ENCODE measurements around the gene DSCAML1. TPM values are rescaled to one million over a fixed set of nuclear protein-coding genes. Genes with fewer than 3 reads are reported as not detected.

DSCAML1 gene
- total RNA-seq, 2 experiments from 2014 or later: 0.42 to 1.4 TPM

- Mint-ChIP-seq H3K9me3 (ENCODE audit: low read depth) (no peaks in the 10 kb centered on the region), H3K4me3 (no peak overlapping the region), H3K4me1 (no peaks in the 10 kb centered on the region), H3K27me3 (no peaks in the 10 kb centered on the region), H3K27ac (no peak overlapping the region), H3K36me3 (no peaks in the 10 kb centered on the region)
- CTCF ChIA-PET: no interaction called here
- ATAC-seq (no peak), DNase-seq (no peak)
Observed at GRCh38 chr11:117748771-117749540, 48.1 kb downstream of the DSCAML1 start.

GRCh38 chr11:117747892-117748291 lies 49.1 kb downstream of the DSCAML1 start:
- DNase-seq (no peak), ATAC-seq (no peak)
- no peak overlapping the region for H3K27ac Mint-ChIP-seq
- H3K27me3 Mint-ChIP-seq: peaks cover 2% of the 10 kb centered on the region
- no peaks in the 10 kb centered on the region for H3K36me3 Mint-ChIP-seq
- peaks cover 9% of the 10 kb centered on the region for H3K4me1 Mint-ChIP-seq
- H3K4me3 Mint-ChIP-seq: no peak overlapping the region
- H3K9me3 Mint-ChIP-seq (ENCODE audit: low read depth): no peaks in the 10 kb centered on the region
- CTCF ChIA-PET: interaction anchor here (1.0 kb wide), 1 partner anchor 11 kb away, joined by 3 read pairs; no protein-coding TSS in a partner anchor

GRCh38 chr11:117745346-117745745 lies 51.7 kb downstream of the DSCAML1 start:
- Mint-ChIP-seq H3K9me3 (ENCODE audit: low read depth) (no peaks in the 10 kb centered on the region), H3K27me3 (peaks cover 6% of the 10 kb centered on the region), H3K27ac (no peak overlapping the region), H3K4me1 (peaks cover 11% of the 10 kb centered on the region), H3K4me3 (no peak overlapping the region), H3K36me3 (no peaks in the 10 kb centered on the region)
- ATAC-seq (no peak), DNase-seq (no peak)
- CTCF ChIA-PET: no interaction called here

GRCh38 chr11:117744471-117745150 lies 52.4 kb downstream of the DSCAML1 start:
- CTCF ChIA-PET: interaction anchor here (1.1 kb wide), 1 partner anchor 24 kb away, joined by 3 read pairs; no protein-coding TSS in a partner anchor
- Mint-ChIP-seq H3K4me3 (no peak overlapping the region), H3K36me3 (no peaks in the 10 kb centered on the region), H3K9me3 (ENCODE audit: low read depth) (no peaks in the 10 kb centered on the region), H3K27ac (no peak overlapping the region), H3K4me1 (peaks cover 11% of the 10 kb centered on the region), H3K27me3 (peaks cover 8% of the 10 kb centered on the region)
- DNase-seq (no peak), ATAC-seq (no peak)

- no peak overlapping the region for H3K4me3 Mint-ChIP-seq
- H3K9me3 Mint-ChIP-seq (ENCODE audit: low read depth): no peaks in the 10 kb centered on the region
- CTCF ChIA-PET: interaction anchor here (1.1 kb wide), 1 partner anchor 23 kb away, joined by 3 read pairs; no protein-coding TSS in a partner anchor
- ATAC-seq: no peak
- no peak for DNase-seq
- peaks cover 8% of the 10 kb centered on the region for H3K27me3 Mint-ChIP-seq
- no peak overlapping the region for H3K27ac Mint-ChIP-seq
- H3K4me1 Mint-ChIP-seq: peaks cover 18% of the 10 kb centered on the region
- no peaks in the 10 kb centered on the region for H3K36me3 Mint-ChIP-seq
Observed at GRCh38 chr11:117743121-117743815, 53.7 kb downstream of the DSCAML1 start.

GRCh38 chr11:117738246-117738957 lies 58.6 kb downstream of the DSCAML1 start:
- Mint-ChIP-seq H3K27ac (no peak overlapping the region), H3K4me3 (no peak overlapping the region), H3K9me3 (ENCODE audit: low read depth) (no peaks in the 10 kb centered on the region), H3K4me1 (peaks cover 25% of the 10 kb centered on the region), H3K27me3 (peaks cover 10% of the 10 kb centered on the region), H3K36me3 (no peaks in the 10 kb centered on the region)
- ATAC-seq (no peak), DNase-seq (peak; percentile 48)
- CTCF ChIA-PET: no interaction called here

- no peaks in the 10 kb centered on the region for H3K9me3 Mint-ChIP-seq (ENCODE audit: low read depth)
- H3K27me3 Mint-ChIP-seq: peaks cover 9% of the 10 kb centered on the region
- no peak for ATAC-seq
- H3K27ac Mint-ChIP-seq: no peak overlapping the region
- CTCF ChIA-PET: no interaction called here
- H3K36me3 Mint-ChIP-seq: no peaks in the 10 kb centered on the region
- no peak overlapping the region for H3K4me3 Mint-ChIP-seq
- peaks cover 24% of the 10 kb centered on the region for H3K4me1 Mint-ChIP-seq
- DNase-seq: no peak
Observed at GRCh38 chr11:117735350-117735977, 61.6 kb downstream of the DSCAML1 start.

GRCh38 chr11:117734601-117735024 lies 62.4 kb downstream of the DSCAML1 start:
- H3K27me3 Mint-ChIP-seq: peaks cover 9% of the 10 kb centered on the region
- no peak overlapping the region for H3K4me3 Mint-ChIP-seq
- CTCF ChIA-PET: no interaction called here
- H3K4me1 Mint-ChIP-seq: peaks cover 24% of the 10 kb centered on the region
- H3K27ac Mint-ChIP-seq: no peak overlapping the region
- ATAC-seq (no peak), DNase-seq (no peak)
- no peaks in the 10 kb centered on the region for H3K36me3 Mint-ChIP-seq
- no peaks in the 10 kb centered on the region for H3K9me3 Mint-ChIP-seq (ENCODE audit: low read depth)

- no peaks in the 10 kb centered on the region for H3K36me3 Mint-ChIP-seq
- peak; percentile 56 for DNase-seq
- CTCF ChIA-PET: no interaction called here
- H3K9me3 Mint-ChIP-seq (ENCODE audit: low read depth): no peaks in the 10 kb centered on the region
- no peak overlapping the region for H3K27ac Mint-ChIP-seq
- H3K4me1 Mint-ChIP-seq: peaks cover 17% of the 10 kb centered on the region
- H3K4me3 Mint-ChIP-seq: no peak overlapping the region
- no peak for ATAC-seq
- H3K27me3 Mint-ChIP-seq: peaks cover 11% of the 10 kb centered on the region
Observed at GRCh38 chr11:117733316-117733715, 63.7 kb downstream of the DSCAML1 start.

GRCh38 chr11:117731722-117732290 lies 65.2 kb downstream of the DSCAML1 start:
- Mint-ChIP-seq H3K9me3 (ENCODE audit: low read depth) (no peaks in the 10 kb centered on the region), H3K27ac (no peak overlapping the region), H3K27me3 (peaks cover 15% of the 10 kb centered on the region), H3K4me1 (peaks cover 12% of the 10 kb centered on the region), H3K4me3 (no peak overlapping the region), H3K36me3 (no peaks in the 10 kb centered on the region)
- DNase-seq: no peak
- no peak for ATAC-seq
- CTCF ChIA-PET: interaction anchor here (0.7 kb wide), 1 partner anchor 9 kb away, joined by 4 read pairs; no protein-coding TSS in a partner anchor

GRCh38 chr11:117730208-117730800 lies 66.7 kb downstream of the DSCAML1 start:
- Mint-ChIP-seq H3K4me3 (no peak overlapping the region), H3K4me1 (peaks cover 12% of the 10 kb centered on the region), H3K27ac (no peak overlapping the region), H3K27me3 (peaks cover 15% of the 10 kb centered on the region), H3K9me3 (ENCODE audit: low read depth) (no peaks in the 10 kb centered on the region), H3K36me3 (no peaks in the 10 kb centered on the region)
- ATAC-seq (no peak), DNase-seq (no peak)
- CTCF ChIA-PET: no interaction called here

- H3K27me3 Mint-ChIP-seq: peaks cover 15% of the 10 kb centered on the region
- ATAC-seq (no peak), DNase-seq (no peak)
- no peaks in the 10 kb centered on the region for H3K36me3 Mint-ChIP-seq
- CTCF ChIA-PET: no interaction called here
- H3K27ac Mint-ChIP-seq: no peak overlapping the region
- H3K4me1 Mint-ChIP-seq: no peaks in the 10 kb centered on the region
- H3K4me3 Mint-ChIP-seq: no peak overlapping the region
- H3K9me3 Mint-ChIP-seq (ENCODE audit: low read depth): no peaks in the 10 kb centered on the region
Observed at GRCh38 chr11:117725048-117725734, 71.8 kb downstream of the DSCAML1 start.
